ENCODE data around the gene ASPM.
"Not testable (repeated sequence)": the region's sequence is repeated elsewhere in the genome, so short reads cannot be mapped to it uniquely, and the experiment has no call there.

ASPM gene

GRCh38 chr1:197144570-197145325 lies 1.7 kb downstream of the ASPM start:
- DNase-seq, result no peak

GRCh38 chr1:197143276-197143675 lies 3.2 kb downstream of the ASPM start:
- DNase-seq, result no peak

- DNase-seq, result no peak
Observed at GRCh38 chr1:197141575-197141974, 4.9 kb downstream of the ASPM start.

GRCh38 chr1:197140121-197140520 lies 6.3 kb downstream of the ASPM start:
- no peak for DNase-seq

GRCh38 chr1:197139169-197139568 lies 7.3 kb downstream of the ASPM start:
- DNase-seq, result no peak

GRCh38 chr1:197137322-197137721 lies 9.1 kb downstream of the ASPM start:
- DNase-seq, result no peak

GRCh38 chr1:197130677-197131304 lies 15.7 kb downstream of the ASPM start:
- no peak for DNase-seq

GRCh38 chr1:197129698-197130097 lies 16.8 kb downstream of the ASPM start:
- no peak for DNase-seq

- no peak for DNase-seq
Observed at GRCh38 chr1:197127246-197127912, 19.1 kb downstream of the ASPM start.

GRCh38 chr1:197126691-197127090 lies 19.8 kb downstream of the ASPM start:
- DNase-seq, result no peak

- DNase-seq, result no peak
Observed at GRCh38 chr1:197124376-197124775, 22.1 kb downstream of the ASPM start.

GRCh38 chr1:197116156-197116555 lies 30.3 kb downstream of the ASPM start:
- no peak for DNase-seq

GRCh38 chr1:197106869-197107268 lies 39.6 kb downstream of the ASPM start:
- DNase-seq, result no peak

GRCh38 chr1:197103300-197103699 lies 43.2 kb downstream of the ASPM start:
- no peak for DNase-seq

- DNase-seq, result no peak
Observed at GRCh38 chr1:197101978-197102377, 44.5 kb downstream of the ASPM start.

GRCh38 chr1:197100677-197101076 lies 45.8 kb downstream of the ASPM start:
- no peak for DNase-seq

- DNase-seq, result no peak
Observed at GRCh38 chr1:197099444-197099843, 47.0 kb downstream of the ASPM start.

- not testable (repeated sequence) for DNase-seq
Observed at GRCh38 chr1:197096971-197097370, 49.5 kb downstream of the ASPM start.

GRCh38 chr1:197096137-197096536 lies 50.3 kb downstream of the ASPM start:
- no peak for DNase-seq

GRCh38 chr1:197093226-197093885 lies 53.1 kb downstream of the ASPM start:
- DNase-seq, result no peak

- no peak for DNase-seq
Observed at GRCh38 chr1:197092491-197093023, 53.9 kb downstream of the ASPM start.

- no peak for DNase-seq
Observed at GRCh38 chr1:197083474-197083873, 63.0 kb downstream of the ASPM start.

GRCh38 chr1:197081117-197081753 lies 65.2 kb downstream of the ASPM start:
- DNase-seq, result no peak
